ENCODE measurements around the gene CBLN3.

The CBLN3 gene

GRCh38 chr14:24382064-24382371 lies 47.5 kb downstream of the CBLN3 start:
- DNase-seq (ENCODE audit: low read depth in 2 of 2) = no peak

DNA sequence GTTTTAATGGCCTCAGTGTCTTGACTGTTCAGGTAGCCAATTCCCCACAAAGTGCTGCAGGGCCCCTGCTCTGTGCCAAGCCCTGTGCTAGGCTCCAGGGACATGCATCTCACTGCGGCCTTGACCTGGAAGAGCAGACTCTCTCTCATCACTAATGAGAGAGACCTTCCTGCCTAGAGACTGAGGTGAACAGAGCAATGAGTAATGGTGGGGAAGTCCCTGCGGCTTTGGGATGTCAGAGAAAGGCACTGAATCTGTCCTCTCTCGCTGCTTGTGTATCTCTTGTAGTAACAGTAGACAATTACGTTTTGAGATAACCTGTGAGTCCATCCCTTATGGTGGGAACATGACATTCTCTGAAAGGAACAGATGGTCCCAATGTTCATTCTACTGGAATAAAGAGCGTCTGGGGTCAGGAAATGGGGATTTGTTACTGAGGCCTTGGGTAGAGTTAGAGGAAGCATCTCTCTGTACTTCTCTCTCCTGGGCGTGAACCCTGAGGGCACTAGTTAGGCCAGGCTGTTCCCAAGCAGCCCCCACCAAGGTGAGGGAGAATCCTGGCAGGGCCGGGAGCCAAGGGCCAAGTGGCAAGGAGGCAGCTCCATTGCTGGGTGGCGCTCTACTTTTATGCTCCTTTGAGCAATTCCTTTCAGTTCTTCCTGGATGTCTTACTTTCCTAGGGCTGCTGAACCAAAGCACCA lies 48.0 kb downstream of the CBLN3 start:
- no peak for DNase-seq (ENCODE audit: low read depth in 2 of 2)

- DNase-seq (ENCODE audit: low read depth in 2 of 2) = no peak
Measured at GRCh38 chr14:24379907-24380730, 49.3 kb downstream of the CBLN3 start.

DNA sequence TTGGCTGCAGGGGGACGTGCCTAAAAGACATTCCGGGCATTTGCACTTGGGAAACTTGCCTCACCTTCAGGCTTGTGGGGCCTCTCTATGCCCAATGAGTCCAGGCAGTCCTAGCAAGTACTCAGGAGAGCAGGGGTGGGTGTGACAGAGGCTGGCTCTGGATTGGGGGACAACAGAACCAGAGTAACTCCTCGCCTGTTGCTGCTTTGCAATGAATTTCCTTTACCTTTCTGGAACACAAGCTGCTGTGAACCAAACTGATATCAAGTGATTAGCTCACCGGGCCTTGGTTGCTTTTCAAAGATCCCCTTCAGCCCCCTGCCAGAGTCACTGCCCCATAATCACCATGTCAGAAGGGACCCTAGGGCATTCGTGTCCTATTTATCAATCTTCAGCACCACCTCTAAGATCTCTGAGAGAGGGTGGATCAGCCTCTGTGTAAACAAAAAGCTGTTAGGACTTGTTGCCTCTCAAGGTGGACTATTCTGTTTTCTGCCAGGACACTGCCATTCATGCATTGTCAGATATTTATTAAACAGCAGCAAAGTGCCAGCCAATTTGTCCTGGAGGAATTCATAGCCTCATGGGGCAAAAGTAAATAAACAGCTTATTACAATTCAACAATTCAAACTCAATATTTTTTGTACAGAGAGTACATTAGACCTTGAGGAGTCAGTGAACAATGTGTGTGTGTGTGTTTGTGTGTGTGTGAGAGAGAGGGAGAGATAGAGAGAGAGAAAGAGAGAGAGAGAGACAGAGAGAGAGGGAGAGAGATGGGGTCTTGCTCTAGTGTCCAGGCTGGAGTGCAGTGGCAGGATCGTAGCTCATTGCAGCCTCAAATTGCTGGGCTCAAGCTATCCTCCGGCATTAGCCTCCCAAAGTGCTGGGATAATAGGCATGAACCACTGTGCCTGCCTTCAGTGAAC lies 50.2 kb downstream of the CBLN3 start:
- DNase-seq (ENCODE audit: low read depth in 2 of 2) = no peak

GRCh38 chr14:24378327-24378726 lies 51.1 kb downstream of the CBLN3 start:
- DNase-seq (ENCODE audit: low read depth in 2 of 2) = no peak

- no peak for DNase-seq (ENCODE audit: low read depth in 2 of 2)
Measured at GRCh38 chr14:24377657-24378056, 51.8 kb downstream of the CBLN3 start.

- no peak for DNase-seq (ENCODE audit: low read depth in 2 of 2)
Measured at GRCh38 chr14:24377126-24377525, 52.3 kb downstream of the CBLN3 start.
